Esophagus muscularis mucosa (tissue), 4 donors: ENCODE measurements around the gene NUBPL. TPM values are rescaled to one million over a fixed set of nuclear protein-coding genes. Genes with fewer than 3 reads are reported as not detected.

Experiments used
- DNase-seq: peaks from one replicate; pipeline ENCODE4 v3.0.0-alpha.2; 2017; ENCODE audit errors: extremely low spot score
- H3K27ac ChIP-seq, 4 donors: fragments of 200-600 bp; sonication (generic); replicated peaks in 1 of 4; 1 replicate in 3 of 4; 2 replicates in 1 of 4; pipeline ENCODE4 v1.5.1; 2016 to 2019; ENCODE audit warnings: mild to moderate bottlenecking in 1 of 4
- H3K27me3 ChIP-seq, 4 donors: fragments of 200-600 bp; sonication (generic); one replicate each; pipeline versions ENCODE4 v1.5.1 to v1.6.0; 2016 to 2019
- H3K36me3 ChIP-seq, 4 donors: fragments of 200-600 bp; sonication (generic); one replicate each; pipeline ENCODE4 v1.5.1; 2016 to 2019
- H3K4me1 ChIP-seq, 4 donors: fragments of 200-600 bp; sonication (generic); one replicate each; pipeline ENCODE4 v1.5.1; 2016 to 2019
- H3K4me3 ChIP-seq, 4 donors: fragments of 200-600 bp; sonication (generic); 1 replicate in 2 of 4; 2 replicates in 2 of 4; pipeline ENCODE4 v1.5.1; 2016 to 2019; ENCODE audit warnings: mild to moderate bottlenecking in 4 of 4, moderate library complexity in 1 of 4
- H3K9me3 ChIP-seq, 4 donors: fragments of 200-600 bp; sonication (generic); 1 replicate in 3 of 4; 2 replicates in 1 of 4; pipeline ENCODE4 v1.5.1; 2016 to 2019
- EP300 ChIP-seq: sonication (generic); formaldehyde crosslinking; IDR thresholded peaks from one replicate; pipeline ENCODE4 v1.6.1; 2017; ENCODE audit warnings: antibody characterized with exemption
- POLR2A ChIP-seq: fragments of 450-650 bp; IDR thresholded peaks from one replicate; pipeline ENCODE4 v1.6.1; 2017; ENCODE audit warnings: antibody characterized with exemption, moderate library complexity, mild to moderate bottlenecking, low read depth
- POLR2AphosphoS5 ChIP-seq, 2 donors: sonication (generic); formaldehyde crosslinking; IDR thresholded peaks; one replicate each; pipeline ENCODE4 v1.6.1; 2017; ENCODE audit warnings: antibody characterized with exemption in 2 of 2
- WGBS: methylation state at CpG from one replicate; pipeline ENCODE4 v1.1.5; 2018; 5-methylcytosine and 5-hydroxymethylcytosine counted together
- intact Hi-C: fragments of 100-400 bp; cut with DNase I; formaldehyde crosslinking; loops from one replicate; pipeline ENCODE4 v1.15.1; 2023
- total RNA-seq, 4 donors: library from RNA; depleted of rRNA; stranded (reverse); fragments of >200 nt; gene quantifications; one replicate each; pipeline versions ENCODE4 v1.1.0 to v1.2.1, GENCODE V29; 2016
- TF ChIP-seq, protein P1 (sequence below), 3 experiments: fragments of 200-600 bp in 2 of 3; fragments of 450-650 bp in 1 of 3; sonication (generic) in 2 of 3; IDR thresholded peaks; one replicate each; pipeline ENCODE4 v1.5.1; 2017 to 2019; ENCODE audit warnings: antibody characterized with exemption in 3 of 3, mild to moderate bottlenecking in 2 of 3, moderate library complexity in 1 of 3

NUBPL gene
- total RNA-seq, 4 donors from 2014 or later, result 10.3 to 13.6 (median 12.8) TPM

- intact Hi-C loops, result no loop called here
- H3K4me1 ChIP-seq, result peaks cover 8 to 19% (median 13%) of the 10 kb centered on the region in 4 donors
- H3K27ac ChIP-seq, result peak overlapping the region in 1 of 4 donors; percentile 23
Measured at GRCh38 chr14:31876741-31877140, 315.5 kb downstream of the NUBPL start.

GRCh38 chr14:31877255-31877798 lies 316.1 kb downstream of the NUBPL start:
- H3K27ac ChIP-seq, result peak overlapping the region in 2 of 4 donors; percentile 23 to 30
- H3K4me1 ChIP-seq, result peaks cover 8 to 20% (median 13%) of the 10 kb centered on the region in 4 donors
- no peaks in the 10 kb centered on the region for H3K36me3 ChIP-seq
- no peak overlapping the region for H3K4me3 ChIP-seq
- H3K9me3 ChIP-seq, result no peaks in the 10 kb centered on the region
- no peak for DNase-seq
- TF ChIP-seq POLR2AphosphoS5 (IDR thresholded peaks at IDR 0.05) (no peak), POLR2A (no peak), EP300 (no peak)
- TF ChIP-seq, protein P1, sequence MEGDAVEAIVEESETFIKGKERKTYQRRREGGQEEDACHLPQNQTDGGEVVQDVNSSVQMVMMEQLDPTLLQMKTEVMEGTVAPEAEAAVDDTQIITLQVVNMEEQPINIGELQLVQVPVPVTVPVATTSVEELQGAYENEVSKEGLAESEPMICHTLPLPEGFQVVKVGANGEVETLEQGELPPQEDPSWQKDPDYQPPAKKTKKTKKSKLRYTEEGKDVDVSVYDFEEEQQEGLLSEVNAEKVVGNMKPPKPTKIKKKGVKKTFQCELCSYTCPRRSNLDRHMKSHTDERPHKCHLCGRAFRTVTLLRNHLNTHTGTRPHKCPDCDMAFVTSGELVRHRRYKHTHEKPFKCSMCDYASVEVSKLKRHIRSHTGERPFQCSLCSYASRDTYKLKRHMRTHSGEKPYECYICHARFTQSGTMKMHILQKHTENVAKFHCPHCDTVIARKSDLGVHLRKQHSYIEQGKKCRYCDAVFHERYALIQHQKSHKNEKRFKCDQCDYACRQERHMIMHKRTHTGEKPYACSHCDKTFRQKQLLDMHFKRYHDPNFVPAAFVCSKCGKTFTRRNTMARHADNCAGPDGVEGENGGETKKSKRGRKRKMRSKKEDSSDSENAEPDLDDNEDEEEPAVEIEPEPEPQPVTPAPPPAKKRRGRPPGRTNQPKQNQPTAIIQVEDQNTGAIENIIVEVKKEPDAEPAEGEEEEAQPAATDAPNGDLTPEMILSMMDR (IDR thresholded peaks at IDR 0.05), result no peak
- 46% methylated on average over 9 of the region's 9 CpGs for WGBS
- intact Hi-C loops, result no loop called here
- H3K27me3 ChIP-seq, result no peaks in the 10 kb centered on the region

More at GRCh38 chr14:31876741-31877140, 315.5 kb downstream of the NUBPL start:
- no peak for TF ChIP-seq POLR2A
- TF ChIP-seq POLR2AphosphoS5 (IDR thresholded peaks at IDR 0.05), result no peak
- TF ChIP-seq, protein P1 (IDR thresholded peaks at IDR 0.05), result no peak
- TF ChIP-seq EP300, result no peak
- Histone ChIP-seq H3K9me3 (no peaks in the 10 kb centered on the region), H3K36me3 (no peaks in the 10 kb centered on the region), H3K4me3 (no peak overlapping the region), H3K27me3 (no peaks in the 10 kb centered on the region)
- WGBS, result 88% methylated on average over 7 of the region's 7 CpGs
- no peak for DNase-seq

GRCh38 chr14:31879661-31880348 lies 318.6 kb downstream of the NUBPL start:
- Histone ChIP-seq H3K9me3 (no peaks in the 10 kb centered on the region), H3K36me3 (no peaks in the 10 kb centered on the region), H3K4me1 (peaks cover 8 to 20% (median 13%) of the 10 kb centered on the region in 4 donors), H3K27me3 (no peaks in the 10 kb centered on the region), H3K27ac (no peak overlapping the region), H3K4me3 (no peak overlapping the region)
- intact Hi-C loops, result no loop called here
- DNase-seq, result no peak
- 80% methylated on average over 7 of the region's 7 CpGs for WGBS
- TF ChIP-seq POLR2A (no peak), EP300 (no peak), POLR2AphosphoS5 (IDR thresholded peaks at IDR 0.05) (no peak)
- TF ChIP-seq, protein P1 (IDR thresholded peaks at IDR 0.05), result no peak

DNA sequence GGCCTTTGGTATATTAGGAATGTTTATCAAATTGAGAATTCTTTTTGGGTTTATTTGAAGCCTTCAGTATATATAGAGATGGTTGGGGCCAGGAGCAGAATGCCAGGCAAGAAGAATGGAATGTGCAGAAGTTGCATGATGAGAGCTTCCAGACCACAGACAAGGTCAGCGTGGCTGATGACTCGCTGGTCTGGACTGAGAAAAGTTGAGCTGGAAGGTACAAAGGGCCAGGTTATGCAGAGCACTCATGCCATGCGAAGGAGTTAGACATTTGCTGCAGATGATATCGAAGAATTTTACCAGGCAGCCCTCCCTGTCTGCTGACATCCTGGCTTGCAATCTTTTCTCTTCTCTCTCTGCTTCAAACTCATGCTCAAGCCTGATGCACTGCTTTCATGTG lies 319.7 kb downstream of the NUBPL start:
- Histone ChIP-seq H3K9me3 (no peaks in the 10 kb centered on the region), H3K36me3 (no peaks in the 10 kb centered on the region), H3K27me3 (no peaks in the 10 kb centered on the region), H3K4me1 (peaks cover 8 to 20% (median 13%) of the 10 kb centered on the region in 4 donors), H3K4me3 (no peak overlapping the region), H3K27ac (no peak overlapping the region)
- TF ChIP-seq, protein P1 (IDR thresholded peaks at IDR 0.05), result no peak
- peak in 1 of 2 donors; percentile 29 for TF ChIP-seq POLR2AphosphoS5 (IDR thresholded peaks at IDR 0.05)
- no peak for DNase-seq
- 83% methylated on average over 4 of the region's 4 CpGs for WGBS
- intact Hi-C loops, result no loop called here
